ENCODE results near the gene GAB2. TPM values are rescaled to one million over a fixed set of nuclear protein-coding genes. Genes with fewer than 3 reads are reported as not detected.

GAB2 gene
- total RNA-seq, 2 experiments from 2014 or later, result 15.9 to 16.6 TPM

- no peak for DNase-seq
- Mint-ChIP-seq H3K36me3 (ENCODE audit: low read depth) (peaks cover 44% of the 10 kb centered on the region), H3K4me3 (no peak overlapping the region), H3K27ac (no peak overlapping the region), H3K9me3 (no peaks in the 10 kb centered on the region), H3K27me3 (no peaks in the 10 kb centered on the region), H3K4me1 (peaks cover 50% of the 10 kb centered on the region)
- ChIA-PET CTCF (interaction anchor here (0.8 to 1.5 kb wide), 2 partner anchors 9 to 12 kb away, joined by 4 to 5 read pairs; no protein-coding TSS in a partner anchor), POLR2A (no interaction called here)
Measured at GRCh38 chr11:78199653-78200015, 218.0 kb downstream of the GAB2 start.

- Mint-ChIP-seq H3K9me3 (no peaks in the 10 kb centered on the region), H3K27me3 (no peaks in the 10 kb centered on the region), H3K4me3 (no peak overlapping the region), H3K36me3 (ENCODE audit: low read depth) (peaks cover 41% of the 10 kb centered on the region), H3K4me1 (peaks cover 50% of the 10 kb centered on the region), H3K27ac (peak overlapping the region; percentile 47)
- POLR2A ChIA-PET, result no interaction called here
- DNase-seq, result no peak
- CTCF ChIA-PET, result interaction anchor here (0.9 to 1.5 kb wide), 2 partner anchors 9 to 11 kb away, joined by 4 to 5 read pairs; partner anchors contain the start of genes KCTD21 and USP35
Measured at GRCh38 chr11:78199015-78199652, 218.5 kb downstream of the GAB2 start.

- Mint-ChIP-seq H3K36me3 (ENCODE audit: low read depth) (peaks cover 45% of the 10 kb centered on the region), H3K4me1 (peaks cover 54% of the 10 kb centered on the region), H3K4me3 (no peak overlapping the region), H3K9me3 (no peaks in the 10 kb centered on the region), H3K27ac (no peak overlapping the region), H3K27me3 (no peaks in the 10 kb centered on the region)
- ChIA-PET POLR2A (no interaction called here), CTCF (no interaction called here)
- no peak for DNase-seq
Measured at GRCh38 chr11:78197816-78198215, 219.8 kb downstream of the GAB2 start.

GRCh38 chr11:78196661-78197091 is 220.9 kb downstream of the GAB2 start:
- Mint-ChIP-seq H3K27me3 (no peaks in the 10 kb centered on the region), H3K27ac (peak overlapping the region; percentile 51), H3K4me1 (peaks cover 49% of the 10 kb centered on the region), H3K9me3 (no peaks in the 10 kb centered on the region), H3K4me3 (no peak overlapping the region), H3K36me3 (ENCODE audit: low read depth) (peaks cover 39% of the 10 kb centered on the region)
- no peak for DNase-seq
- ChIA-PET CTCF (interaction anchor here (0.9 kb wide), 1 partner anchor 135 kb away, joined by 5 read pairs; no protein-coding TSS in a partner anchor), POLR2A (no interaction called here)

GRCh38 chr11:78195917-78196560 is 221.6 kb downstream of the GAB2 start:
- ChIA-PET CTCF (interaction anchor here (0.9 to 1.0 kb wide), 2 partner anchors 134 to 369 kb away, joined by 3 to 5 read pairs; no protein-coding TSS in a partner anchor), POLR2A (no interaction called here)
- peak overlapping the region; percentile 58 for H3K27ac Mint-ChIP-seq
- H3K4me1 Mint-ChIP-seq, result peaks cover 49% of the 10 kb centered on the region
- H3K36me3 Mint-ChIP-seq (ENCODE audit: low read depth), result peaks cover 37% of the 10 kb centered on the region
- DNase-seq, result no peak
- no peaks in the 10 kb centered on the region for H3K27me3 Mint-ChIP-seq
- no peak overlapping the region for H3K4me3 Mint-ChIP-seq
- no peaks in the 10 kb centered on the region for H3K9me3 Mint-ChIP-seq

GRCh38 chr11:78194490-78194889 is 223.1 kb downstream of the GAB2 start:
- Mint-ChIP-seq H3K27ac (peak overlapping the region; percentile 2), H3K27me3 (no peaks in the 10 kb centered on the region), H3K36me3 (ENCODE audit: low read depth) (peaks cover 34% of the 10 kb centered on the region), H3K4me3 (no peak overlapping the region), H3K9me3 (no peaks in the 10 kb centered on the region), H3K4me1 (peaks cover 55% of the 10 kb centered on the region)
- no peak for DNase-seq
- ChIA-PET POLR2A (interaction anchor here (0.6 kb wide), 1 partner anchor 59 kb away, joined by 5 read pairs; no protein-coding TSS in a partner anchor), CTCF (interaction anchor here (0.6 to 4.9 kb wide), 3 partner anchors 8 to 367 kb away, joined by 3 to 24 read pairs (median 3); no protein-coding TSS in a partner anchor)

GRCh38 chr11:78193806-78194205 is 223.8 kb downstream of the GAB2 start:
- Mint-ChIP-seq H3K27me3 (no peaks in the 10 kb centered on the region), H3K9me3 (no peaks in the 10 kb centered on the region), H3K4me1 (peaks cover 58% of the 10 kb centered on the region), H3K36me3 (ENCODE audit: low read depth) (peaks cover 34% of the 10 kb centered on the region), H3K4me3 (no peak overlapping the region), H3K27ac (no peak overlapping the region)
- POLR2A ChIA-PET, result no interaction called here
- CTCF ChIA-PET, result interaction anchor here (0.5 to 4.9 kb wide), 6 partner anchors 9 to 1494 kb away, joined by 3 to 24 read pairs (median 4); no protein-coding TSS in a partner anchor
- DNase-seq, result no peak

- POLR2A ChIA-PET, result no interaction called here
- Mint-ChIP-seq H3K4me1 (peaks cover 55% of the 10 kb centered on the region), H3K4me3 (no peak overlapping the region), H3K36me3 (ENCODE audit: low read depth) (peaks cover 30% of the 10 kb centered on the region), H3K27me3 (no peaks in the 10 kb centered on the region), H3K9me3 (no peaks in the 10 kb centered on the region), H3K27ac (peak overlapping the region; percentile 52)
- no peak for DNase-seq
- CTCF ChIA-PET, result interaction anchor here (0.6 to 4.9 kb wide), 7 partner anchors 10 to 1493 kb away, joined by 3 to 24 read pairs (median 4); no protein-coding TSS in a partner anchor
Measured at GRCh38 chr11:78192911-78193351, 224.7 kb downstream of the GAB2 start.

- H3K4me1 Mint-ChIP-seq, result peaks cover 60% of the 10 kb centered on the region
- H3K9me3 Mint-ChIP-seq, result no peaks in the 10 kb centered on the region
- CTCF ChIA-PET, result interaction anchor here (1.0 to 4.9 kb wide), 2 partner anchors 10 to 36 kb away, joined by 5 to 24 read pairs; no protein-coding TSS in a partner anchor
- no peak overlapping the region for H3K4me3 Mint-ChIP-seq
- H3K27ac Mint-ChIP-seq, result peak overlapping the region; percentile 51
- no peaks in the 10 kb centered on the region for H3K27me3 Mint-ChIP-seq
- no peak for DNase-seq
- peaks cover 29% of the 10 kb centered on the region for H3K36me3 Mint-ChIP-seq (ENCODE audit: low read depth)
- POLR2A ChIA-PET, result no interaction called here
Measured at GRCh38 chr11:78192223-78192719, 225.3 kb downstream of the GAB2 start.

- peaks cover 68% of the 10 kb centered on the region for H3K4me1 Mint-ChIP-seq
- POLR2A ChIA-PET, result no interaction called here
Measured at GRCh38 chr11:78190871-78191538, 226.6 kb downstream of the GAB2 start.

GRCh38 chr11:78190374-78190773 is 227.2 kb downstream of the GAB2 start:
- no peaks in the 10 kb centered on the region for H3K9me3 Mint-ChIP-seq
- CTCF ChIA-PET, result interaction anchor here (0.6 to 4.9 kb wide), 7 partner anchors 9 to 144 kb away, joined by 3 to 24 read pairs (median 3); no protein-coding TSS in a partner anchor
- peaks cover 27% of the 10 kb centered on the region for H3K36me3 Mint-ChIP-seq (ENCODE audit: low read depth)
- peak overlapping the region; percentile 90 for H3K4me3 Mint-ChIP-seq
- peak overlapping the region; percentile 10 for H3K27ac Mint-ChIP-seq
- DNase-seq, result no peak
- POLR2A ChIA-PET, result no interaction called here
- H3K4me1 Mint-ChIP-seq, result peaks cover 69% of the 10 kb centered on the region
- H3K27me3 Mint-ChIP-seq, result no peaks in the 10 kb centered on the region

More at GRCh38 chr11:78190871-78191538, 226.6 kb downstream of the GAB2 start:
- H3K27me3 Mint-ChIP-seq, result no peaks in the 10 kb centered on the region
- peaks cover 27% of the 10 kb centered on the region for H3K36me3 Mint-ChIP-seq (ENCODE audit: low read depth)
- CTCF ChIA-PET, result interaction anchor here (1.0 to 4.9 kb wide), 4 partner anchors 9 to 25 kb away, joined by 3 to 24 read pairs (median 4); no protein-coding TSS in a partner anchor
- DNase-seq, result no peak
- H3K4me3 Mint-ChIP-seq, result no peak overlapping the region
- no peak overlapping the region for H3K27ac Mint-ChIP-seq
- H3K9me3 Mint-ChIP-seq, result no peaks in the 10 kb centered on the region

- H3K36me3 Mint-ChIP-seq (ENCODE audit: low read depth), result peaks cover 23% of the 10 kb centered on the region
- no peaks in the 10 kb centered on the region for H3K9me3 Mint-ChIP-seq
- ChIA-PET POLR2A (no interaction called here), CTCF (interaction anchor here (0.6 to 2.5 kb wide), 6 partner anchors 10 to 144 kb away, joined by 3 to 12 read pairs (median 3); no protein-coding TSS in a partner anchor)
- DNase-seq, result no peak
- H3K27me3 Mint-ChIP-seq, result no peaks in the 10 kb centered on the region
- peak overlapping the region; percentile 90 for H3K4me3 Mint-ChIP-seq
- H3K27ac Mint-ChIP-seq, result peak overlapping the region; percentile 89
- H3K4me1 Mint-ChIP-seq, result peaks cover 69% of the 10 kb centered on the region
Measured at GRCh38 chr11:78189851-78190250, 227.8 kb downstream of the GAB2 start.

All from activated CD4-positive, alpha-beta T cell treated with anti-CD3 and anti-CD28 coated beads, Interleukin-2, amount 10 ng/mL, durations not matched to agents 7 days and 5 days (primary cell).